ENCODE data around the gene ASPDH. TPM values are rescaled to one million over a fixed set of nuclear protein-coding genes. Genes with fewer than 3 reads are reported as not detected.
A peak's percentile ranks its signal among the peaks of the same experiment; 100 is the strongest.

The ASPDH gene
- total and polyA plus RNA-seq, 2 of the 13 experiments (the other 11 are each of a cell fraction or from before 2014, with no cell fraction given) = 2.2 to 3.3 TPM

DNA sequence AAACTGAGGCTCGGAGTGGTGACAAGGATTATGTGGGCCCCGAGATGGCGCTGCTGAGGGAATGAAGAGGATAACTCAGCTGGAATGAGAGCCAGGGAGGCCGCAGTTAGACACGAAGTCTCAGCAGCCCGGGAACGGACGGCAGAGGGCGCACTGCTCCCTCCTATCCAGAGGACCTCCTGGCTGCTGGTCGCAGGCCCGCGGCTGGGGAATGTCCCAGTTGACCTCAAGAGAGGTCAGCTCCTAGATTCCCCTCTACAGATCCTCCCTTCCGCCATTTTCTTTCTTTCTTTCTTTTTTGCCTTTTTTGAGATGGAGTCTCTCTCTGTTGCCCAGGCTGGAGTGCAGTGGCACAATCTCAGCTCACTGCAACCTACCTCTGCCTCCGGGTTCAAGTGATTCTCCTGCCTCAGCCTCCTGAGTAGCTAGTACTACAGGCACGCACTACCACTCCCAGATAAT, 24.1 kb upstream of the ASPDH start:
- H3K9ac ChIP-seq (ENCODE audit: insufficient read depth, low read depth, low read length) = no peak overlapping the region
- no peak overlapping the region for H3K4me2 ChIP-seq (ENCODE audit: low read depth, low read length)
- peaks cover 0 to 14% of the 10 kb centered on the region in 2 experiments; a peak in 1 of 5 replicates for H3K27me3 ChIP-seq (ENCODE audit: control insufficient read depth in 1 of 2, insufficient read depth in 2 of 2, low read length in 2 of 2)
- 13% methylated on average over 10 of the region's 15 CpGs for WGBS (ENCODE audit: low lambda C conversion rate)
- BruUV-seq (replicated peaks) = no TSS peak
- no peaks in the 10 kb centered on the region for H3K36me3 ChIP-seq (replicated peaks in 1 of 2; ENCODE audit: control insufficient read depth in 1 of 2, insufficient read depth in 2 of 2, low read length in 2 of 2)
- no peak overlapping the region for H3K27ac ChIP-seq (ENCODE audit: extremely low read length, insufficient read depth, low read length)
- H3K4me1 ChIP-seq (ENCODE audit: insufficient read depth, low read length) = no peaks in the 10 kb centered on the region
- no peaks in the 10 kb centered on the region for H4K20me1 ChIP-seq (ENCODE audit: insufficient read depth, low read length)
- H3K9me3 ChIP-seq (ENCODE audit: low read length) = no peaks in the 10 kb centered on the region
- intact Hi-C loops (cut with micrococcal nuclease; ENCODE audit: unreplicated experiment) (no loop called here), in situ Hi-C loops (cut with HindIII; ENCODE audit: extremely low pct_ligation_motif_present, low pct_unique_long_range_greater_than_20kb) (no loop called here)
- H3K79me2 ChIP-seq (ENCODE audit: insufficient read depth, low read length) = no peaks in the 10 kb centered on the region
- CTCF ChIA-PET (ENCODE audit: low intra/inter-chr PET ratio, low total read pairs) = interaction anchor here (1.5 to 2.0 kb wide), 3 partner anchors 19 to 246 kb away, joined by 4 to 14 read pairs (median 9); no protein-coding TSS in a partner anchor
- H2AFZ ChIP-seq (ENCODE audit: low read length) = no peak overlapping the region
- peak; percentile 65 for DNase-seq (ENCODE audit: low spot score)
- H3K4me3 ChIP-seq (replicated peaks in 1 of 3; ENCODE audit: insufficient read depth in 1 of 3, low read depth in 2 of 3, low read length in 3 of 3) = no peak overlapping the region
- FAIRE-seq = peak; percentile 53
- POLR2A ChIA-PET = no interaction called here
- ATAC-seq = peak; percentile 93
- TF ChIP-seq, protein P1, sequence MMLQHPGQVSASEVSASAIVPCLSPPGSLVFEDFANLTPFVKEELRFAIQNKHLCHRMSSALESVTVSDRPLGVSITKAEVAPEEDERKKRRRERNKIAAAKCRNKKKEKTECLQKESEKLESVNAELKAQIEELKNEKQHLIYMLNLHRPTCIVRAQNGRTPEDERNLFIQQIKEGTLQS (CRISPR knock-in tag; IDR thresholded peaks at IDR 0.05) = no peak
- TF ChIP-seq SIN3B (IDR thresholded peaks at IDR 0.05; ENCODE audit: low read length) (no peak), SIX1 (CRISPR knock-in tag; IDR thresholded peaks at IDR 0.05; ENCODE audit: borderline replicate concordance) (no peak), ZBTB42 (CRISPR knock-in tag; IDR thresholded peaks at IDR 0.05) (no peak), MAFF (IDR thresholded peaks at IDR 0.05; ENCODE audit: low read depth, low read length) (no peak), IRF2 (CRISPR knock-in tag; IDR thresholded peaks at IDR 0.05) (0 out of 2 replicates have a peak, but pooled peaks have one; percentile 27), SOX5 (CRISPR knock-in tag; IDR thresholded peaks at IDR 0.05; ENCODE audit: borderline replicate concordance) (no peak), ZFP37 (CRISPR knock-in tag; IDR thresholded peaks at IDR 0.05; ENCODE audit: borderline replicate concordance) (no peak), BORCS8-MEF2B (CRISPR knock-in tag; IDR thresholded peaks at IDR 0.05) (no peak), NONO (IDR thresholded peaks at IDR 0.05) (no peak), NONO (CRISPR knock-in tag; conservative IDR thresholded peaks at IDR 0.05) (no peak), ESRRA (CRISPR knock-in tag; IDR thresholded peaks at IDR 0.05; ENCODE audit: low read depth) (no peak), GLI4 (CRISPR knock-in tag; IDR thresholded peaks at IDR 0.05; ENCODE audit: borderline replicate concordance) (no peak), MAF1 (CRISPR knock-in tag; IDR thresholded peaks at IDR 0.05; ENCODE audit: borderline replicate concordance) (no peak)
- TF ChIP-seq, protein P2, sequence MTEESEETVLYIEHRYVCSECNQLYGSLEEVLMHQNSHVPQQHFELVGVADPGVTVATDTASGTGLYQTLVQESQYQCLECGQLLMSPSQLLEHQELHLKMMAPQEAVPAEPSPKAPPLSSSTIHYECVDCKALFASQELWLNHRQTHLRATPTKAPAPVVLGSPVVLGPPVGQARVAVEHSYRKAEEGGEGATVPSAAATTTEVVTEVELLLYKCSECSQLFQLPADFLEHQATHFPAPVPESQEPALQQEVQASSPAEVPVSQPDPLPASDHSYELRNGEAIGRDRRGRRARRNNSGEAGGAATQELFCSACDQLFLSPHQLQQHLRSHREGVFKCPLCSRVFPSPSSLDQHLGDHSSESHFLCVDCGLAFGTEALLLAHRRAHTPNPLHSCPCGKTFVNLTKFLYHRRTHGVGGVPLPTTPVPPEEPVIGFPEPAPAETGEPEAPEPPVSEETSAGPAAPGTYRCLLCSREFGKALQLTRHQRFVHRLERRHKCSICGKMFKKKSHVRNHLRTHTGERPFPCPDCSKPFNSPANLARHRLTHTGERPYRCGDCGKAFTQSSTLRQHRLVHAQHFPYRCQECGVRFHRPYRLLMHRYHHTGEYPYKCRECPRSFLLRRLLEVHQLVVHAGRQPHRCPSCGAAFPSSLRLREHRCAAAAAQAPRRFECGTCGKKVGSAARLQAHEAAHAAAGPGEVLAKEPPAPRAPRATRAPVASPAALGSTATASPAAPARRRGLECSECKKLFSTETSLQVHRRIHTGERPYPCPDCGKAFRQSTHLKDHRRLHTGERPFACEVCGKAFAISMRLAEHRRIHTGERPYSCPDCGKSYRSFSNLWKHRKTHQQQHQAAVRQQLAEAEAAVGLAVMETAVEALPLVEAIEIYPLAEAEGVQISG (CRISPR knock-in tag; IDR thresholded peaks at IDR 0.05) = peak; percentile 39
- TF ChIP-seq, protein P3, sequence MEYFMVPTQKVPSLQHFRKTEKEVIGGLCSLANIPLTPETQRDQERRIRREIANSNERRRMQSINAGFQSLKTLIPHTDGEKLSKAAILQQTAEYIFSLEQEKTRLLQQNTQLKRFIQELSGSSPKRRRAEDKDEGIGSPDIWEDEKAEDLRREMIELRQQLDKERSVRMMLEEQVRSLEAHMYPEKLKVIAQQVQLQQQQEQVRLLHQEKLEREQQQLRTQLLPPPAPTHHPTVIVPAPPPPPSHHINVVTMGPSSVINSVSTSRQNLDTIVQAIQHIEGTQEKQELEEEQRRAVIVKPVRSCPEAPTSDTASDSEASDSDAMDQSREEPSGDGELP (IDR thresholded peaks at IDR 0.05; ENCODE audit: borderline replicate concordance, low read depth) = peak; percentile 64; the same call in 1 of the 2 replicates
- TF ChIP-seq, protein P4, sequence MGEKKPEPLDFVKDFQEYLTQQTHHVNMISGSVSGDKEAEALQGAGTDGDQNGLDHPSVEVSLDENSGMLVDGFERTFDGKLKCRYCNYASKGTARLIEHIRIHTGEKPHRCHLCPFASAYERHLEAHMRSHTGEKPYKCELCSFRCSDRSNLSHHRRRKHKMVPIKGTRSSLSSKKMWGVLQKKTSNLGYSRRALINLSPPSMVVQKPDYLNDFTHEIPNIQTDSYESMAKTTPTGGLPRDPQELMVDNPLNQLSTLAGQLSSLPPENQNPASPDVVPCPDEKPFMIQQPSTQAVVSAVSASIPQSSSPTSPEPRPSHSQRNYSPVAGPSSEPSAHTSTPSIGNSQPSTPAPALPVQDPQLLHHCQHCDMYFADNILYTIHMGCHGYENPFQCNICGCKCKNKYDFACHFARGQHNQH (CRISPR knock-in tag; IDR thresholded peaks at IDR 0.05) = 0 out of 2 replicates have a peak, but pooled peaks have one; percentile 29
- TF ChIP-seq, protein P5, sequence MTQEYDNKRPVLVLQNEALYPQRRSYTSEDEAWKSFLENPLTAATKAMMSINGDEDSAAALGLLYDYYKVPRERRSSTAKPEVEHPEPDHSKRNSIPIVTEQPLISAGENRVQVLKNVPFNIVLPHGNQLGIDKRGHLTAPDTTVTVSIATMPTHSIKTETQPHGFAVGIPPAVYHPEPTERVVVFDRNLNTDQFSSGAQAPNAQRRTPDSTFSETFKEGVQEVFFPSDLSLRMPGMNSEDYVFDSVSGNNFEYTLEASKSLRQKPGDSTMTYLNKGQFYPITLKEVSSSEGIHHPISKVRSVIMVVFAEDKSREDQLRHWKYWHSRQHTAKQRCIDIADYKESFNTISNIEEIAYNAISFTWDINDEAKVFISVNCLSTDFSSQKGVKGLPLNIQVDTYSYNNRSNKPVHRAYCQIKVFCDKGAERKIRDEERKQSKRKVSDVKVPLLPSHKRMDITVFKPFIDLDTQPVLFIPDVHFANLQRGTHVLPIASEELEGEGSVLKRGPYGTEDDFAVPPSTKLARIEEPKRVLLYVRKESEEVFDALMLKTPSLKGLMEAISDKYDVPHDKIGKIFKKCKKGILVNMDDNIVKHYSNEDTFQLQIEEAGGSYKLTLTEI (CRISPR knock-in tag; conservative IDR thresholded peaks at IDR 0.05) = no peak
